ENCODE measurements around the gene AGO3. TPM values are rescaled to one million over a fixed set of nuclear protein-coding genes. Genes with fewer than 3 reads are reported as not detected.
"Not testable (repeated sequence)": the region's sequence is repeated elsewhere in the genome, so short reads cannot be mapped to it uniquely, and the experiment has no call there.

The AGO3 gene
- total RNA-seq, 1 experiment from 2014 or later, result 11.7 TPM

GRCh38 chr1:35962952-35963351 is 32.0 kb downstream of the AGO3 start:
- in situ Hi-C loops (cut with HindIII; ENCODE audit: low pct_unique_long_range_greater_than_20kb, low sequenced_read_pairs), result no loop called here
- no peak for DNase-seq (ENCODE audit: low read depth, low spot score)

GRCh38 chr1:35964277-35964676 is 33.4 kb downstream of the AGO3 start:
- DNase-seq (ENCODE audit: low read depth, low spot score); in situ Hi-C loops (cut with HindIII; ENCODE audit: low pct_unique_long_range_greater_than_20kb, low sequenced_read_pairs): not testable (repeated sequence)

GRCh38 chr1:35968396-35968795 is 37.5 kb downstream of the AGO3 start:
- in situ Hi-C loops (cut with HindIII; ENCODE audit: low pct_unique_long_range_greater_than_20kb, low sequenced_read_pairs), result no loop called here
- no peak for DNase-seq (ENCODE audit: low read depth, low spot score)

- DNase-seq (ENCODE audit: low read depth, low spot score), result no peak
- in situ Hi-C loops (cut with HindIII; ENCODE audit: low pct_unique_long_range_greater_than_20kb, low sequenced_read_pairs), result no loop called here
These were observed 40.7 kb downstream of the AGO3 start for GRCh38 chr1:35971601-35972000.

- DNase-seq (ENCODE audit: low read depth, low spot score); in situ Hi-C loops (cut with HindIII; ENCODE audit: low pct_unique_long_range_greater_than_20kb, low sequenced_read_pairs): not testable (repeated sequence)
These were observed 41.7 kb downstream of the AGO3 start for GRCh38 chr1:35972631-35973030.

GRCh38 chr1:35980090-35980489 is 49.2 kb downstream of the AGO3 start:
- DNase-seq (ENCODE audit: low read depth, low spot score), result no peak
- in situ Hi-C loops (cut with HindIII; ENCODE audit: low pct_unique_long_range_greater_than_20kb, low sequenced_read_pairs), result no loop called here

GRCh38 chr1:35988237-35988636 is 57.3 kb downstream of the AGO3 start:
- in situ Hi-C loops (cut with HindIII; ENCODE audit: low pct_unique_long_range_greater_than_20kb, low sequenced_read_pairs), result no loop called here

GRCh38 chr1:36006941-36007500 is 76.1 kb downstream of the AGO3 start:
- in situ Hi-C loops (cut with HindIII; ENCODE audit: low pct_unique_long_range_greater_than_20kb, low sequenced_read_pairs), result no loop called here
- no peak for DNase-seq (ENCODE audit: low read depth, low spot score)

More at GRCh38 chr1:35988237-35988636, 57.3 kb downstream of the AGO3 start:
- no peak for DNase-seq (ENCODE audit: low read depth, low spot score)

- no peak for DNase-seq (ENCODE audit: low read depth, low spot score)
- in situ Hi-C loops (cut with HindIII; ENCODE audit: low pct_unique_long_range_greater_than_20kb, low sequenced_read_pairs), result no loop called here
These were observed 76.8 kb downstream of the AGO3 start for GRCh38 chr1:36007741-36008140.

GRCh38 chr1:36008546-36009197 is 77.8 kb downstream of the AGO3 start:
- in situ Hi-C loops (cut with HindIII; ENCODE audit: low pct_unique_long_range_greater_than_20kb, low sequenced_read_pairs), result no loop called here
- DNase-seq (ENCODE audit: low read depth, low spot score), result no peak

- in situ Hi-C loops (cut with HindIII; ENCODE audit: low pct_unique_long_range_greater_than_20kb, low sequenced_read_pairs), result no loop called here
- no peak for DNase-seq (ENCODE audit: low read depth, low spot score)
These were observed 83.9 kb downstream of the AGO3 start for GRCh38 chr1:36014722-36015220.

GRCh38 chr1:36016686-36017085 is 85.8 kb downstream of the AGO3 start:
- in situ Hi-C loops (cut with HindIII; ENCODE audit: low pct_unique_long_range_greater_than_20kb, low sequenced_read_pairs), result no loop called here

GRCh38 chr1:36023098-36023769 is 92.3 kb downstream of the AGO3 start:
- in situ Hi-C loops (cut with HindIII; ENCODE audit: low pct_unique_long_range_greater_than_20kb, low sequenced_read_pairs), result no loop called here
- no peak for DNase-seq (ENCODE audit: low read depth, low spot score)

More at GRCh38 chr1:36016686-36017085, 85.8 kb downstream of the AGO3 start:
- DNase-seq (ENCODE audit: low read depth, low spot score), result no peak

GRCh38 chr1:36024024-36024423 is 93.1 kb downstream of the AGO3 start:
- in situ Hi-C loops (cut with HindIII; ENCODE audit: low pct_unique_long_range_greater_than_20kb, low sequenced_read_pairs); DNase-seq (ENCODE audit: low read depth, low spot score): not testable (repeated sequence)

GRCh38 chr1:36024847-36025246 is 93.9 kb downstream of the AGO3 start:
- in situ Hi-C loops (cut with HindIII; ENCODE audit: low pct_unique_long_range_greater_than_20kb, low sequenced_read_pairs), result no loop called here
- no peak for DNase-seq (ENCODE audit: low read depth, low spot score)

GRCh38 chr1:36027766-36028165 is 96.9 kb downstream of the AGO3 start:
- in situ Hi-C loops (cut with HindIII; ENCODE audit: low pct_unique_long_range_greater_than_20kb, low sequenced_read_pairs), result no loop called here
- DNase-seq (ENCODE audit: low read depth, low spot score), result no peak

- no peak for DNase-seq (ENCODE audit: low read depth, low spot score)
- in situ Hi-C loops (cut with HindIII; ENCODE audit: low pct_unique_long_range_greater_than_20kb, low sequenced_read_pairs), result no loop called here
These were observed 100.5 kb downstream of the AGO3 start for GRCh38 chr1:36031441-36031840.

- DNase-seq (ENCODE audit: low read depth, low spot score), result no peak
- in situ Hi-C loops (cut with HindIII; ENCODE audit: low pct_unique_long_range_greater_than_20kb, low sequenced_read_pairs), result no loop called here
These were observed 103.8 kb downstream of the AGO3 start for GRCh38 chr1:36034692-36035091.

GRCh38 chr1:36035154-36035553 is 104.2 kb downstream of the AGO3 start:
- DNase-seq (ENCODE audit: low read depth, low spot score), result no peak
- in situ Hi-C loops (cut with HindIII; ENCODE audit: low pct_unique_long_range_greater_than_20kb, low sequenced_read_pairs), result no loop called here

All from SK-MEL-5 (cell line).